GM18861 (cell line): ENCODE data around the gene GRIP2.

Source experiments
- ATAC-seq: cut with Tn5 transposase; IDR thresholded peaks from one replicate; pipeline ENCODE4 v1.9.1; 2021; ENCODE audit not compliant: unreplicated experiment

GRIP2 gene

DNA sequence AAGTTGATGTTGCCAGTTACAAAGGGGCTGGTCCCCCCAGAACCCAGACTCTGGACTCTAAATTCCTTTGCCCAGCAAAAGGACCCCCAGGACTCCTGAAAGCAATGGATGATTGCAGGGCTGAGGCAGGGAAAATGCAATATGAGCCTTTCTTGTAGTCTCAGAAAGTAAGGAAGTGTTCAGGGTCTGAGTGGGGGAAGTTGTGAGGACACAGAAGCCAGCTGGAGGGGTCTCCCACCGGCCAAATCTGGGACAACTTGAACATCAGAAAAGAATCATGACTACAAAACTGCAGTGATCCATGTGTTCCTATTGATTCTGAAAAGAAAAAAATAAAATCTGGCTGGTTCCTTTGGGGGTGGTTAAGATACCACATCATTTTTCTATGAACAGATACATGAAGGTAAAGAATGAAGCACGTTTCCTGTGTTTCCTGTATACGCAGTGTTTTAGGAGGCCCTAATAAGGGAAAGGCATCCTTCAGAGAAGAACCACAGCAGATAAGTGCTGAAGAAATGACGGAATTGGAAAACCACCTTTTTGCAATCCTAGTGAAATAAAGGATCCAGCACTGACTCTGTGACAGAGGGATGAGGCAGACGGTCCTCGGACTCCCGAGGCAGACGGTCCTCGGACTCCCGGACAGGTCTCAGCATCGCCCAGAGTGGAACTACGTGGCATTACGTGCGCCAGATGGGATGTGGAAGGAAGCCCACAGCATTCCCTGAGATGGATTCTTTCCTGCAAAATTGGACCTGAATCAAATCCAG, 22.2 kb upstream of the GRIP2 start:
- ATAC-seq, result no peak

GRCh38 chr3:14561051-14561960, 21.2 kb upstream of the GRIP2 start:
- no peak for ATAC-seq

DNA sequence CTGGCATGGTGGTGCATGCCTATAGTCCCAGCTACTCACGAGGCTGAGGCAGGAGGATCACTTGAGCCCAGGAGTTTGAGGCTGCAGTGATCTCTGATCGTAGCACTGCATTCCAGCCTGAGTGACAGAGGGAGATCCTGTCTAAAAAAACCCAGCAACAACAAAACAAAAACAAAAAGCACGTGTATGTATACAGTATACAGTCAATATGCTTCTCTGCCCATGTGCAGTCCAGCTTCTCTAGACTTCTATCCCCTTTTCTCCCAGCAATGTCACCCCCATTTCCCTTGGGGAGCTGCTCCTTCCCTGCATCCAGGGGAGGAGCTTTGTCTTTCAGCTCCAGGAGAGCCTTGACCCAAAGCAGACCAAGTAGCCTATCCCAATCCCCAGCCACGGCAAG, 20.0 kb upstream of the GRIP2 start:
- ATAC-seq, result no peak

DNA sequence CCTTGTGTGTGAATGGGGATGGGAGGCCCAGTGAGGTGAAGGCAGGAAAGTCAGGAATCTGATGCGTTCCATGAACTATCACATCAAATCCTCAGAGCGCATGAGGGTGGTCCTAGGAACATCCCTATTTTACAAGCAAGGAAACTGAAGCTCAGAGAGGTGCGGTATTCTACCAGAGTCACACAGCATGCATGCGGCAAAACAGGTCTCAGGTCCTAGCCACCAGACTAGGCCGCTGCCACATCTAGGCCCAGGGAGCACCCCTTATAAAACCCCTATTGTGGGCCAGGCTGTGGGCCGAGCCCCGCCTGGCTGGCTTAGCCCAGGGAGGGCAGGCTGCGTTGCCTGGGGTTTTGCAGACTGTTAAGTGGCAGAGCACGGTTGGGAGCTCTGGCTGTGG, 17.9 kb upstream of the GRIP2 start:
- ATAC-seq, result no peak

- no peak for ATAC-seq
These were observed 15.7 kb upstream of the GRIP2 start for GRCh38 chr3:14555835-14556234.

DNA sequence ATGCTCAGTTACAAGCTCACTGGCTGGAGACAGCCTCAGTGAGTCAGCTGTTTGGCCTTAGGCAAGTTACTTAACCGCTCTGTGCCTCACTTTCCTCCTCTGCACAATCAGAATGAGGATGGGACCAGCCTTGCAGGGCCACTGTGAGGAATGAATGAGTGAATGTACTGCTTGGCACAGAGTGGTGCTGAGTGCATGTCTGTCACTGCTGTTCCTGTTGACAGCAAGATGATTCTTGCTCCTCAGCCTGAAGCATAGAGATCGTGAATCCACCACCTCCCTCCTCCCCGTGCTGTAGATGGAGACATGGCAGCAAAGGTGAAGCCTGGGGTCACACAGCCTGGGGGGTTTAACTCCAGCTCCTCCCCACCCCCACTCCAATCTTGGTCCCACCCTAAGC, 14.6 kb upstream of the GRIP2 start:
- ATAC-seq, result no peak

DNA sequence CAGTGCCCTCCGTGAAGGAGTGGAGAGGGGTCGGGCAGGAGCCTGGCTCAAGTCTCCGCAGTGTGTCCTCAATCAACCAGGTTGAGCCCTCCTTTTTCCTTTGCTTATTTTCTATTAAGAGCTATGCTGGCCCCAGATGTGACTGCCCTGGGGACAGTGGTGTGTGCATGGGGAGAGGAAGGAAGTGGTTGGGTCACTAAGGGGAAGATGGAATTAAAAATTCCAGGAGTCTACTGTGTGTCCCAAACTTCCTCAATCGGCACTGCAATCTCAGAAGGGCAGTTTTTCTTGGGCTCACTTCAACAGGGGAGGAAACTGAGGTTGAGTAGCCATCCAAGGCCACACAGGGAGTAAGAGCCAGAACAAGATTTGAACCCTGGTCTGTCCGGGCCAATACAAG, 13.7 kb upstream of the GRIP2 start:
- ATAC-seq, result no peak

- no peak for ATAC-seq
These were observed 12.6 kb upstream of the GRIP2 start for GRCh38 chr3:14552717-14553116.

DNA sequence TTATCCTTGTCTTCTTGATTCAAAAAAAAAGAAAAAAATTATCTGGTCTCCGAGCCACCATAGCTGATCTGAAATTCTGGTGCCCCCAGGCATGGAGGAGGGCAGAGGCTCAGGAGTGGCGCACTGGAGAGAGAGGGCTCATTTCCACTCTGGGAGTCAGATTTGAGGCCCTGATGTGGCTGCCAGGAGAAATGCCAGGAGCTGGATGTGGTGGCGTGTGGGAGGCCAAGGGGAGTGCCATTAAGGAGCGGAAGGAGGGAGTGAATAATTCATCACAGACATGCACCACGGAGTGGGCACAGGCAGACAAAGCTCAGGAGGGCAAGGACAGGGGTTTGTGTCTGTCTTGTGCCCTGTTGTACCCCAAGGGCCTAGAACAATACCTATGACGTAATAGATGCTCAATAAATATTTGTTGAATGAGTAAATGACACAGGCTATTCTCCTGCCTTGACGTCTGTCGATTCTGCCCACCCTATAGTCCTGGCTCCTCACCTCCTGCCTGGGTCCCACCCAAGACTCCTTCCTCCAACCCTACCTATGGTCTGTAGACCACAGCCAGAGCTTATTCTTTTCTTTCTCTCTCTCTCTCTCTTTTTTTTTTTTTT, 12.0 kb upstream of the GRIP2 start:
- ATAC-seq, result no peak

DNA sequence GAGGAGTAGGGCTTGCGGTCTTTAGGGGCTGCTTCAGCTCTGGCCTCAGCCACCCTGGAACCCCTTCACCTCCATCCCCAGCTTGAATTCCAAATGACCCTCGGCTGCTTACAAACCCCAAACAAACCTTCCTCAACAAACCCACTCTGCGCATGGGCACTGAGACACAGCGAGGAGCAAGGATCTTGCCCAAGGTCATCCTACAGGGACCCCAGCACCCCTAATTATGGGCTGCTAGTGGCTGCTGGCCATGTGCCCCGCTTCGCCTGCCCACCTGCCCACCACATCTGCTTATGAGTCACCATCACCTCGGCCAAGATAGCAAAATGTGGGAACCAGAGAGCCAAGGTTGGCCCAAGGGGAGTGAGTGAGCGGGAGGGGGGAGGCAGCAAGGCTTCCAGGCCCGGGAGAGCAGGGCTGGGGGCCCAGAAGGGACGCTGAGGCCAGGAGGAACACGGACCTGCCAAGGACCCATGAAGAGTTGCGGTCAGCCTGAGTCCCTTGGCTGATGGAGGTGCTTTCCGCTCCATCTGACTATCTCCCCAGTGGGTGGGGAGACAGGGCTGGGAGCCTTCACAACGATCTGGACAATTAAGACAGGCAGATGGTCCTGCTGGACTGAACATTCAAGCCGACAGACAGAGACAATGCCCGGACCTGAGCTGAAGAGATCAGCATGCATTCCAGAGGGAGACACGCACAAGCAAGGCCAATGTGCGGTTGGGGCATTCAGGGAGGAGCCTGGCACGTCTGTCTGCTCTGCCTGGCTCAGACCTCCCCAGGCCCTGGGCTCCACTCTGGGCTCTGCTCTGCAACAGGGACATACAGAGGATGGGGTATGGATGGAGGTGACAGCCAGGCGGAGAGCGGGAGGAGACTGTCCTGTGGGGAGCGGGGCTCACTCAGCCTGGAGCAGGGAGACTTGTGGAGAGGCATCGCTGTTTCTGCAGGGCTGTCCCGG, 10.8 kb upstream of the GRIP2 start:
- no peak for ATAC-seq

DNA sequence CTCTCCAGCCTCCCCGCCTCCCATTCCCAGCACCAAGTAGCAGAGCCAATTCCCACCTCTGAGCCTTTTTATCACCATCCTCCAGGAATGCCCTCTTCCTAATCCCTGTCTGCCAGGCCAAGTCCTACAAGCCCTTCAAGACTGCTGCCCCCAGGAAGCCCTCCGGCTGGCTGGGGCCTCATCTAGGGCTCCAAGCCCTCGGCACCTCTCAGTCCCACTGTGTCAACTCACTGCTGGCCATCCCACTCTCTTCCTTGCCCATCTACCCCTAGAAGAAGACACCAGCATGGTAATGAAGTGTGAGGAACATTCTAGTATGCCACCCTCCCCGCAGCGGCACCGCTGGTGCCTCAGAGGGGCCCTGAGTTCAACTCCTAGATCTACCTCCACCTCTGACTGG, 10.0 kb upstream of the GRIP2 start:
- no peak for ATAC-seq

DNA sequence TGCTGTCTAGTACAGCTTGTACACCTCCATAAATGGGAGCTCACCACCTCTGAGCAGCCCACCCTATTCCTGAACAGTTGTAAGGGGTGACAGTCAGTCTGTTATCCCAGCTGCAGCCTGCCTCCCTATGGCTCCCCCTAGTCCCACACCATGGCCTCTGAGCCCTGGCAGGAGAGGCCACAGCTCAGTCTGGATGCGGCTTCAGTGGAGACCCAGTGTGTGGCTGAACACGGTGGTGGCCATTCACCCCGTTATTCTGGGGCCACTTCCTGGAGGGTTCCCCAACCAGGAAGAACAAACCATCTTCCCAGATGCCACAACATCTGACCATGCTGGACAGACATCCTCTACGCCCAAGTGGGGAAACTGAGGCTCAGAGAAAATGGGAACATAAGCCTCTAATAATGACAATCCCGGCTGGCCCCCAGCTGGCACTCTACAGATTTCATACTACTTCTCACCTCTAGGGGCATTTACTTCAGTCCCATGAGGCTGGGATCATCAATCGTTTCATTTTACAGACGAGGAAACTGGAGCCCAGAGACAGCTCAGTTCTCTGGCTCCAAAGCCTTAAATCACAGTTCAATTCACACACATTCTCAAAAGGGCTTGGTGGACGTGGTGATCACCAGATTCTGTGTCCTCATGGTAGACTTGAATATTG, 9.2 kb upstream of the GRIP2 start:
- ATAC-seq, result no peak

DNA sequence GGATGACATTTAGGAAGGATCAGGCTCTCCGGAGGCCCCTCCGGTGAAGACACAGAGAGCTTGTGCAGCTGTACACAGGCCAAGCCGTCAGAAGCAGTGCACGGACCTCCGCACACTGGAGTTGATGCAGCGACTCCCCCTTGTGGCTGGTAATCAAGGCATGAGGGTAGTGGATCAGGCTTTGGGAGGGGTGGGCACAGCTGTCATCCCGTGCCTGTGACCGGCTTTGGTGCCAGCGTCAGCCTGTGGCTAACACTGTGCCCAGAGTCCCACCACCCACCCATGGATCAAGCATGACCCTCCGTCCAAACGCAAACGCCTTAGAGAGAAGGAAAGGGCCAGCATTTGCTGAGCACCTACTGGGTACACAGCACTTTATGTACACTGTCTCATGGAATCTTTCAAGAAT, 8.2 kb upstream of the GRIP2 start:
- no peak for ATAC-seq

GRCh38 chr3:14547693-14548092, 7.6 kb upstream of the GRIP2 start:
- ATAC-seq, result no peak

DNA sequence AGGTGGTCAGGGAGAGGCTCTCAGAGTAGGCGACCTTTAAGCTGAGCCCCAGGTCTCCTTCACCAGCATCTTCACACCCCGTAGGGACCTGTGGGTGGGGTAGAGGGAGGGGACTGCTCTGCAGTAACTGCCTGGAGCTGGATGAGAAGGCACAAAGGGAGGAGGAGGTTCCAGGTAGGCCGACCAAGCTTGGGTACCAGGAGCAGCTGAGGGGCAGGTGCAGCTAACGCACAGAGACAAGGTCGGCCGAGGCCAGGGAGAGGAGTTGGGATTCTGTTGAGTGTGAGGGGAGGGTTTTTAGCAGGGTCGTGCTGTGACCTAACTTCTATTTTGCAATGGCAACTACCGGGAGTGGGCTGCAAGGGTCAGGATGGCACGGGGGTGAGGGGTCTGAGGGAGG, 5.9 kb upstream of the GRIP2 start:
- ATAC-seq, result no peak

- ATAC-seq, result no peak
These were observed 5.1 kb upstream of the GRIP2 start for GRCh38 chr3:14545251-14545635.

GRCh38 chr3:14544282-14545250, 4.4 kb upstream of the GRIP2 start:
- no peak for ATAC-seq

- ATAC-seq, result no peak
These were observed 3.3 kb upstream of the GRIP2 start for GRCh38 chr3:14543446-14543845.

DNA sequence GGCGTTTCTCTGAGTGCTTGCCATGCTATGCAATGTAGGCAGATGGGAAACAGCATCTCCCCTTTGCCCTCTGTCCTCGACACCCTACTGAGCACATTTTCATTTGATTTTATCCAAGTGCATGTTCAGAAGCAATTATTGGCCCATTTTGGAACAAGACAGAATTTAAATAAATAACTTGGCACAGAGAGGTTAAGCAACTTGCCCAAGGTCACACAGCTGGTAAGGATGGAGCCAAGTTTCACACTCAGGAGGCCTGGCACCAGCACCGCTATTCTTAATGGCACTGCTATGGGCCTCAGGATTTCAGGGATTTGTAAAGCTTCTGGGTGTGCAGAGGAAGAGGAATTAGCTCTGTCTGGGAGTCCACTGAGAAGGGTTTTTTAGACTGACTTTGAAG, 2.5 kb upstream of the GRIP2 start:
- ATAC-seq, result no peak
